ENCODE data around the gene IER2.

The IER2 gene

DNA sequence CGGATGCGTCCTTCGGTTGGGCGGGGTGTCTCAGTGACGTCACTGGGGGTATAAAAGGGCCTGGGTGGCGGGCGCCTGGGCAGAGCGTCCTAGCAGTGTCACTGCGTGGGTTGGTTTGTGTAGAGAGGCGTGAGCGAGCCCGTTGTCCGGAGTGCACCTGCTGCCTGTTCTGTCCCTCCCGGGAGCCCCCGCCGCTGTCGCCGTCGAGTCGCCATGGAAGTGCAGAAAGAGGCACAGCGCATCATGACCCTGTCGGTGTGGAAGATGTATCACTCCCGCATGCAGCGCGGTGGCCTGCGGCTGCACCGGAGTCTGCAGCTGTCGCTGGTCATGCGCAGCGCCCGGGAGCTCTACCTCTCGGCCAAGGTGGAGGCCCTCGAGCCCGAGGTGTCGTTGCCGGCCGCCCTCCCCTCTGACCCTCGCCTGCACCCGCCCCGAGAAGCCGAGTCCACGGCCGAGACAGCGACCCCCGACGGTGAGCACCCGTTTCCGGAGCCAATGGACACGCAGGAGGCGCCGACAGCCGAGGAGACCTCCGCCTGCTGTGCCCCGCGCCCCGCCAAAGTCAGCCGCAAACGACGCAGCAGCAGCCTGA lies 2.9 kb downstream of the IER2 start:
- TF ChIP-seq, protein P1, sequence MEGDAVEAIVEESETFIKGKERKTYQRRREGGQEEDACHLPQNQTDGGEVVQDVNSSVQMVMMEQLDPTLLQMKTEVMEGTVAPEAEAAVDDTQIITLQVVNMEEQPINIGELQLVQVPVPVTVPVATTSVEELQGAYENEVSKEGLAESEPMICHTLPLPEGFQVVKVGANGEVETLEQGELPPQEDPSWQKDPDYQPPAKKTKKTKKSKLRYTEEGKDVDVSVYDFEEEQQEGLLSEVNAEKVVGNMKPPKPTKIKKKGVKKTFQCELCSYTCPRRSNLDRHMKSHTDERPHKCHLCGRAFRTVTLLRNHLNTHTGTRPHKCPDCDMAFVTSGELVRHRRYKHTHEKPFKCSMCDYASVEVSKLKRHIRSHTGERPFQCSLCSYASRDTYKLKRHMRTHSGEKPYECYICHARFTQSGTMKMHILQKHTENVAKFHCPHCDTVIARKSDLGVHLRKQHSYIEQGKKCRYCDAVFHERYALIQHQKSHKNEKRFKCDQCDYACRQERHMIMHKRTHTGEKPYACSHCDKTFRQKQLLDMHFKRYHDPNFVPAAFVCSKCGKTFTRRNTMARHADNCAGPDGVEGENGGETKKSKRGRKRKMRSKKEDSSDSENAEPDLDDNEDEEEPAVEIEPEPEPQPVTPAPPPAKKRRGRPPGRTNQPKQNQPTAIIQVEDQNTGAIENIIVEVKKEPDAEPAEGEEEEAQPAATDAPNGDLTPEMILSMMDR (IDR thresholded peaks at IDR 0.05; ENCODE audit: low read length, missing control alignments) = no peak

DNA sequence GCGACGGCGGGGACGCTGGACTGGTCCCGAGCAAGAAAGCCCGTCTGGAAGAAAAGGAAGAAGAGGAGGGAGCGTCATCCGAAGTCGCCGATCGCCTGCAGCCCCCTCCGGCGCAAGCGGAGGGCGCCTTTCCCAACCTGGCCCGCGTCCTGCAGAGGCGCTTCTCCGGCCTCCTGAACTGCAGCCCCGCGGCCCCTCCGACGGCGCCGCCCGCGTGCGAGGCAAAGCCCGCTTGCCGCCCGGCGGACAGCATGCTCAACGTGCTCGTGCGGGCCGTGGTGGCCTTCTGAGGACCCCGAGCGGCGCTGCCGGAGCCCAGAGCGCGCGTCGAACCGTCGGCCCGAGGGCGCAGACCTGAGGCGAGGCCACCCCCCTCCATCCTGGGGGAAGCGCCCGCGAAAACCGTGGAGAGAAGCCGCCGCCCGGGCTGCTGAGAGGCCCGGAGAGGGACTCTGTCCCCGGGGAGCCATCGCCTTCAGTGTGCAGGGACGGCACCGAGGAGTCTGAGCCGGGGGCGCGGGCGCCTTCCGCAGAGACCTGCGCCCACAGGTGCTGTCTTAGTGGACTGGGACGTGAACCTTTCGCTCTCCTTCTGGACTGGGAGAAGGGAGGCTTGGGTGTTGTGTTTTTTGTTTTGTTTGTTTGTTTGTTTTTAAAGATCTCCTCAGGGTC lies 3.5 kb downstream of the IER2 start:
- peak overlapping the region; percentile 65 for H3K4me3 ChIP-seq (replicated peaks; ENCODE audit: low read depth, low read length)
- peak; percentile 49 for DNase-seq (ENCODE audit: low read depth)
- TF ChIP-seq, protein P1 (IDR thresholded peaks at IDR 0.05; ENCODE audit: low read length, missing control alignments) = no peak

More for the DNA sequence above, 2.9 kb downstream of the IER2 start:
- peak; percentile 97 for DNase-seq (ENCODE audit: low read depth)
- peak overlapping the region; percentile 65 for H3K4me3 ChIP-seq (replicated peaks; ENCODE audit: low read depth, low read length)

DNA sequence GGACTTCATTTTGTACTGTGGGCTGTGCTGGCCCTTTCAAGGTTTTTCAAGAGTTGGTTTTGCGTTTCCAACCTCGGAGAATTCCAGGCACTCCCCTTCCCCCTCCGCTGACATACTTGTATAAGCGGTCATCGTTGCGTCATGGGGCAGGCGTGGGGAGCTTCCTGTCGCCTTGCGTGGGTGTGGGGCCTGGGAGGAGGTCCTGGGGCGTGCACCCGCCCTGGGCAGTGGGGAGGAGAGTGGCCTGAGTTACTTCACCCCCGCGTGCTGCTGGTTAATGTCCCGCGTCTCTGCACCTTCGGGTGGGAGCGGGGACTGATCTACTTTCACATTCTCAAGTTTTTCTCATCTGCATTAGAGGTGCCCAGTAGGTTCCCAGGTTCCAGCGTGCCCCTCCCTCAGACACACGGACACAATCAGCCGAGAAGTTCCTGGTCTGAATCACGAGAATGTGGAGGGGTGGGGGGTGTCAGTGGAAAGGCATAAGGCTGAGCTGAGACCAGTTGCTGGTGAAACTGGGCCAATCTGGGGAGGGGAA lies 4.1 kb downstream of the IER2 start:
- TF ChIP-seq, protein P1 (IDR thresholded peaks at IDR 0.05; ENCODE audit: low read length, missing control alignments) = no peak
- peak overlapping the region; percentile 65 for H3K4me3 ChIP-seq (replicated peaks; ENCODE audit: low read depth, low read length)
- DNase-seq (ENCODE audit: low read depth) = peak; percentile 96

DNA sequence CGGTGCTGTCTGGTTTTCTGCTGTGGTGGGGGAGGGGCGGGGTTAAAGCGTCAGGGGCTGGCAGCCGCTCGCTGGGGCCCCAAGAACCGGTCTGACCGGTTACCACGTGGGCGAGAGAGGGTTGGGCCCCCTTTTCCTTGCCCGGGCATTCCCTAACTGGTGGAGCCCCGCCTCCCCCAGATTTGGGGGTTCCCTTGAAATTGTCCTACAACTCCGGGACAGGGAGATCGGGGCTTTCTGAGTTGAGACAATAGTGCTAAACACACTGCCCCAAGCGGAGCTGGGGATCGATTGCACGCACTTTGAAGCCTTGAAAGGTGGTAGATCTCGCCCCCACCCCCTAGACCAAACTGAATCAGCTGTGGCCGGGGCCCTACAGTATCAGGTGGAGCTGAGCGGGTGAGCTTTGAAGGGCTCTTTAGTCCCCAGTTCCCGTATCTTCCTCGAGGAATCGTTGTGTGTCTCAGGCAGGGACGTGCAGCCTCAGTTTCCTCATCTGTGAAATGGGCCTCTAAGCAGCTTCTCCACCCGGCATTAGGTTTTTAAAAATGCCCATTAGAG lies 4.8 kb downstream of the IER2 start:
- TF ChIP-seq, protein P1 (IDR thresholded peaks at IDR 0.05; ENCODE audit: low read length, missing control alignments) = peak; percentile 33
- H3K4me3 ChIP-seq (replicated peaks; ENCODE audit: low read depth, low read length) = peak overlapping the region; percentile 65
- peak; percentile 81 for DNase-seq (ENCODE audit: low read depth)

DNA sequence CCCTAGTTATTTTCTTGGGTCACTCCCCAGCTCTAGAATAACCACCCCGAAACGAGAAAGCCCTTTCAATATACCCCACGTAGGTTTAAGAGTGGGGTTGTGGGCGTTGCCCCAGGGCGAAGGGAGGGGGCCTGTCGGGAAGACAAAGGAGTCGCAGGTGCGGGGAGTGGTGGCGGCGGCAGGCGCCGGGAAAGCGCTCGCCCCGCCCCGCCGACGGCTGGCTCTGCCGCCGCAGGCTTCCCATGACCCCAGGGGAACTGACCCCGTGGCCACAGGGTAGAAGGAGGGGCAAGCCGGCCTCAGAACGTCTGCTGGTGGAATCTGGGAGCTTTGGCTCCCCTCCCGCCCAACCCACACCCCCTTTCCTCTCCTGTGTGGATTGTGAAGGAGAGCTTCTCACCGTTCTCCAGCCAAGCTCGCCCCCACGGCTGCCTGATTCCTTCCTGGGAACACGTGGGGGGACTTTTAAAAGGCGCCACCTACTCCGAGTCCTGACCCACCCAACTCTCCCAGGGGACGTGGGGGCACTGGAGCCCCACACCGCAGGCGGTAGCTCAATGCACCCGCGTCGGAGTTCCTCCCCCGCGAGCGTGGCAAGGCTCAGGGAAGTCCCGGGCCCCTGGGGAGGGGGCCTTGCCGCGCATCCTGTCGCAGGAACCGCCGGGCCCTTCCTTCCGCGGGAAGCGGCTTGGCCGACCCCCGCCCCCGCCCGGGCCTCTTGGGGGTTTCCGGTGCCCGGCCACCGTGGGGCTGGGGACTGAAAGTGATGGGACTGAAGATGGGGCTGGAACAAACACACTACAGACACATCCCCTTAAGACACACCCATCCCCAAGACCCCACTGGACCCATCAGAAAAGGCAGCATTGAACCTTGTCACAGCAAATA lies 5.5 kb downstream of the IER2 start:
- DNase-seq (ENCODE audit: low read depth) = peak; percentile 90
- TF ChIP-seq, protein P1 (IDR thresholded peaks at IDR 0.05; ENCODE audit: low read length, missing control alignments) = no peak
- H3K4me3 ChIP-seq (replicated peaks; ENCODE audit: low read depth, low read length) = peak overlapping the region; percentile 65

DNA sequence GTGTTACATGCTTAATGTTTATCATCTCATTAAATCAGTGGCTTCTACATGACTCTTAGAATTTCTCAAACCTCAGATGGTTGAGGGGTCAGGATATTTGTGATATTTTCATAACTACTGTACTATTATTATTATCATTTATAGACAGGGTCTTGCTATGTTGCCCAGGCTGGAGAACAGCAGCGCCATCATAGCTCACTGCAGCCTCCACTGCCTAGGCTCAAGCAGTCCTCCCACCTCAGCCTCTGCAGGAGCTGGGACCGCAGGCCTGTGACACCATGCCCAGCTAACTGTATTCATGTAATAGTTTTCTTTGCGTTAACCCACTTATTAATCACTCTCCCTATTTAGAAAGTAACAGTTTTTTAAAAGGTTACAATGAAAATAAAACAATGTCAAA lies 9.5 kb downstream of the IER2 start:
- TF ChIP-seq, protein P1 (IDR thresholded peaks at IDR 0.05; ENCODE audit: low read length, missing control alignments) = no peak
- H3K4me3 ChIP-seq (replicated peaks; ENCODE audit: low read depth, low read length) = no peak overlapping the region
- DNase-seq (ENCODE audit: low read depth) = no peak
